ENCODE data around the gene CASKIN1.

CASKIN1 gene

GRCh38 chr16:2189252-2189893 lies 7.0 kb downstream of the CASKIN1 start:
- Histone ChIP-seq H3K9me3 (ENCODE audit: severe bottlenecking) (no peaks in the 10 kb centered on the region), H3K36me3 (peaks cover 33% of the 10 kb centered on the region), H3K27ac (no peak overlapping the region), H3K27me3 (ENCODE audit: insufficient read depth, low read depth, severe bottlenecking) (no peaks in the 10 kb centered on the region), H3K4me3 (ENCODE audit: low read depth, low read length) (no peak overlapping the region)
- DNase-seq, result no peak
- no peak for TF ChIP-seq CTCF (IDR thresholded peaks at IDR 0.05; ENCODE audit: low read depth, low read length)

- H3K27ac ChIP-seq, result no peak overlapping the region
- H3K36me3 ChIP-seq, result peaks cover 36% of the 10 kb centered on the region
- no peaks in the 10 kb centered on the region for H3K9me3 ChIP-seq (ENCODE audit: severe bottlenecking)
- no peak overlapping the region for H3K4me3 ChIP-seq (ENCODE audit: low read depth, low read length)
- no peak for TF ChIP-seq CTCF (IDR thresholded peaks at IDR 0.05; ENCODE audit: low read depth, low read length)
- no peak for DNase-seq
- H3K27me3 ChIP-seq (ENCODE audit: insufficient read depth, low read depth, severe bottlenecking), result no peaks in the 10 kb centered on the region
Observed at GRCh38 chr16:2188395-2188794, 8.0 kb downstream of the CASKIN1 start.

- Histone ChIP-seq H3K27ac (no peak overlapping the region), H3K36me3 (peaks cover 43% of the 10 kb centered on the region), H3K4me3 (ENCODE audit: low read depth, low read length) (no peak overlapping the region), H3K9me3 (ENCODE audit: severe bottlenecking) (no peaks in the 10 kb centered on the region), H3K27me3 (ENCODE audit: insufficient read depth, low read depth, severe bottlenecking) (no peaks in the 10 kb centered on the region)
- DNase-seq, result no peak
- TF ChIP-seq CTCF (IDR thresholded peaks at IDR 0.05; ENCODE audit: low read depth, low read length), result no peak
Observed at GRCh38 chr16:2187212-2187611, 9.2 kb downstream of the CASKIN1 start.

GRCh38 chr16:2186505-2186904 lies 9.9 kb downstream of the CASKIN1 start:
- DNase-seq, result no peak
- Histone ChIP-seq H3K27me3 (ENCODE audit: insufficient read depth, low read depth, severe bottlenecking) (no peaks in the 10 kb centered on the region), H3K4me3 (ENCODE audit: low read depth, low read length) (no peak overlapping the region), H3K27ac (no peak overlapping the region), H3K36me3 (peaks cover 48% of the 10 kb centered on the region), H3K9me3 (ENCODE audit: severe bottlenecking) (no peaks in the 10 kb centered on the region)
- TF ChIP-seq CTCF (IDR thresholded peaks at IDR 0.05; ENCODE audit: low read depth, low read length), result no peak

- Histone ChIP-seq H3K27ac (no peak overlapping the region), H3K27me3 (ENCODE audit: insufficient read depth, low read depth, severe bottlenecking) (no peaks in the 10 kb centered on the region), H3K36me3 (peaks cover 51% of the 10 kb centered on the region), H3K9me3 (ENCODE audit: severe bottlenecking) (no peaks in the 10 kb centered on the region), H3K4me3 (ENCODE audit: low read depth, low read length) (no peak overlapping the region)
- no peak for TF ChIP-seq CTCF (IDR thresholded peaks at IDR 0.05; ENCODE audit: low read depth, low read length)
- no peak for DNase-seq
Observed at GRCh38 chr16:2186064-2186463, 10.3 kb downstream of the CASKIN1 start.

GRCh38 chr16:2184962-2185361 lies 11.4 kb downstream of the CASKIN1 start:
- H3K36me3 ChIP-seq, result peaks cover 59% of the 10 kb centered on the region
- no peak overlapping the region for H3K27ac ChIP-seq
- DNase-seq, result no peak
- no peak overlapping the region for H3K4me3 ChIP-seq (ENCODE audit: low read depth, low read length)
- TF ChIP-seq CTCF (IDR thresholded peaks at IDR 0.05; ENCODE audit: low read depth, low read length), result no peak
- H3K27me3 ChIP-seq (ENCODE audit: insufficient read depth, low read depth, severe bottlenecking), result no peaks in the 10 kb centered on the region
- no peaks in the 10 kb centered on the region for H3K9me3 ChIP-seq (ENCODE audit: severe bottlenecking)
